Renal pelvis (tissue), 4 donors: ENCODE measurements around the gene CDKN2B-AS1. TPM values are rescaled to one million over a fixed set of nuclear protein-coding genes. Genes with fewer than 3 reads are reported as not detected.

ENCODE experiments used
- DNase-seq: peaks from one replicate; pipeline ENCODE4 v3.0.0-alpha.2; 2013
- polyA plus RNA-seq, 3 donors: library from polyadenylated mRNA; unstranded; fragments of 120-200 nt; gene quantifications; one replicate each; pipeline ENCODE4 v1.2.1, GENCODE V29; 2013; ENCODE audit not compliant: insufficient read length in 3 of 3

Gene CDKN2B-AS1
- polyA plus RNA-seq, 3 donors, result 0.12 to 0.13 TPM; not detected in 1

- DNase-seq, result no peak
These were observed 12.2 kb upstream of the CDKN2B-AS1 start for GRCh38 chr9:21982391-21982790.

- DNase-seq, result no peak
These were observed 11.6 kb upstream of the CDKN2B-AS1 start for GRCh38 chr9:21982861-21983560.

- DNase-seq, result no peak
These were observed 11.0 kb upstream of the CDKN2B-AS1 start for GRCh38 chr9:21983561-21983935.

DNA sequence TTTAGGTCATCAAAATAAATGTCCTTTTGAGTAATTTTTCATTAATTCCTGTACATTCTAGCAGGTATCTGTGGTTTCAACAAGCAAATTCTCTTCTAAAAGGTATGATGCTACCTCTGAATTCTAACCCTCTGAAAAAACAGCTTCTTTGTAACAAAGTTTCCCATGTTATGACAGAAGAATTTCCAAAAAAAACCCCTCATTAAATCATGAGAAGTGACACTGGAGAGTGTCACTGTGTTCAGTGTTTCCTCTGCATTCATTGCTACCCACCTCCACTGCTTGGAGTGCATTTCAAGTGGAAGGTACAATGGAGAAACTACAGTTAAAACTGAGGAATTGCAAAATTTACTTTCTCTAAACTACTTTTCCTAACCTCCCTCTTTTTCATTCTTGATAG is 10.5 kb upstream of the CDKN2B-AS1 start:
- DNase-seq, result no peak

- DNase-seq, result no peak
These were observed 8.5 kb upstream of the CDKN2B-AS1 start for GRCh38 chr9:21985964-21986667.

DNA sequence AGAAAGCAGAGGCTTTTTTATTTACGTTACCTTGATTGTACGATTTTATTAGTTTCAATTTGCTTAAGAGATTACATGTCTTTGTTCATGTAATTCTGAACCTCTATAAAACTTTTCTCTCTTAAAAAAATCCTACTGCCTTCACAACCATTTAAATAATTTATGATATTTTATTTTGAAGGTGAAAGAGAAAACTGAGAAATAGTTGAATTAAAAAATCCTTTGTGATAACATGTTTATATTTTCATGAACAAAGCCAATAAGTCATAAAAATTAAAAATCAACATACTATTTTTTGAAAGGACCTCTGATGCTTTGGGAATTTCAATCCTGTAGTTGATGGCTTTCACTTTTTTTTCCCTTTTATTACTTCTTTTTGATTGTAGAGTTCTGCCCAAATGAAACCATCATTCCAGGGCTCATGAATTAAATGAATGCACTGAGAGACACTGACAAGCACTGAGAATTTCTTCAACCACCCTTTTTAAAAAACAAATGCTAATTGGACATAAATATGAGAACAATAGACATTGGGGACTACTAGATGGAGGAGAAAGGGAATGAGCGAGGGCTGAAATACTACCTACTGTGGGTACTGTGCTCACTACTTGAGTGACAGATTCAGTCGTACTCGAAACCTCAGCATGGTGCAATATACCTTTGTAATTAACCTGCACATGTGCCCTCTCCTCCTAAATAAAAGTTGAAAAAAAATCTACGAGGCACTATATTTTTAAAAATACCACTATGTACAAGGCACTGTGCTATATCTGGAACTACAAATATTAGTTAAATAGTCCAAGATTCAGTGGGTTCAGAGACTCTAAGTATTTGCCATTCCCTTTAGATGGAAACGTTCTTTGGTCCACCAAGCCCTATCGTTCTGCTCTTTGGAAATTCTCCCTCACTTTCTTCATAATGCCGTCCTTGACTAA is 6.3 kb upstream of the CDKN2B-AS1 start:
- no peak for DNase-seq

- DNase-seq, result no peak
These were observed 5.0 kb upstream of the CDKN2B-AS1 start for GRCh38 chr9:21989440-21990189.

- DNase-seq, result no peak
These were observed 3.3 kb upstream of the CDKN2B-AS1 start for GRCh38 chr9:21991072-21991959.

GRCh38 chr9:21993007-21993406 is 1.6 kb upstream of the CDKN2B-AS1 start:
- DNase-seq, result no peak

DNA sequence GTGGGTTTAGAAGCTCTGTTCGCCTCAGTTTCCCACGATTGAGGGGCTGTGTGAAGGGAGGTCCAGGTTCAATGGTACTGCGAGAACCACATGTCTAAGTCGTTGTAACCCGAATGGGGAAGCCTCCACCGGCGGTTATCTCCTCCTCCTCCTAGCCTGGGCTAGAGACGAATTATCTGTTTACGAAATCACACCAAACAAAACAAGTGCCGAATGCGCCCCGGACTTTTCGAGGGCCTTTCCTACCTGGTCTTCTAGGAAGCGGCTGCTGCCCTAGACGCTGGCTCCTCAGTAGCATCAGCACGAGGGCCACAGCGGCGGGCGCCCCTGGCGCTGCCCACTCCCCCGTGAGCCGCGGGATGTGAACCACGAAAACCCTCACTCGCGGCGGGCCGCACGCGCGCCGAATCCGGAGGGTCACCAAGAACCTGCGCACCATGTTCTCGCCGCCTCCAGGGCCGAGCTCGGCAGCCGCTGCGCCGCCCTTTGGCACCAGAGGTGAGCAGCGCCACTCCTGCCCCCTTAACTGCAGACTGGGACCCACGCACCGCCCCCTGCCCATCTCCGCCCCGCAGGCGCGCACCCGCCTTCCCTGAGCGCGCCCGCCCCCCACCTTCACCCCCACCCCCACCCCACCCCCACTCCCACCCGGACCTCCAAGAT is 567 bp upstream of the CDKN2B-AS1 start, which contains the start of gene CDKN2A:
CDKN2A (minus strand) TSS at position 500 of the 663 bp plus-strand sequence.
- DNase-seq, result no peak

DNA sequence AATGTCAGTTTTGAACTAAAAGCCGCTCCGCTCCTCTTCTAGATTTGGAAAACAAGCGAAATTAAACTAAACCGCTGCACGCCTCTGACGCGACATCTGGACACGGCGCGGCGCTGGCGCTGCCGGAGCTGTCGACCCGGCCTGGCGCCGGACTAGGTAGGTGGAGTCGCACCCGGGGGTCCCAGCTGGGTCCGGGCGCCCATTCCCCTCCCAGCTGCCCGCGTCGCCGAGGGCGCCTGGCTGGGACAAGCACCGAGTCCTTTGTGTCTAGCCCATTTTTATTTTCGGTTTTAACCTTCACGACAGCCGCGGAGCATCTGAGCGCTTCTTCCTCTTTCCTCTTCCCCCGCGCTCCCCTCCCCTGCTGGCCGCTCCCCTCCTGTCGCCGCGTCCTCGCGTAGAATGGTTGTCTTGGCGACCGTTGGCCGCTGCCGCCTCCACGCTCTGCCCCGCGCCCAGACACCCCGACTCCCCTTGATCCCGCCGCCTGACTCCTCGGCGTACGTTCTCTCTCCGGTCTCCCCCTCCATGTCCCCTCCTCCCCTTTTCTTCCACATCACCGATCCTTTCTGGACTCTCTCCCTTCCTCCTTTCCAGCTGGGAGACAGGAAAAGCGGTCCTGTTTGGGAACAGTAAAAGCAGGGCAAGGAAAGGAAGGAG is 545 bp downstream of the CDKN2B-AS1 start:
- DNase-seq, result no peak

DNA sequence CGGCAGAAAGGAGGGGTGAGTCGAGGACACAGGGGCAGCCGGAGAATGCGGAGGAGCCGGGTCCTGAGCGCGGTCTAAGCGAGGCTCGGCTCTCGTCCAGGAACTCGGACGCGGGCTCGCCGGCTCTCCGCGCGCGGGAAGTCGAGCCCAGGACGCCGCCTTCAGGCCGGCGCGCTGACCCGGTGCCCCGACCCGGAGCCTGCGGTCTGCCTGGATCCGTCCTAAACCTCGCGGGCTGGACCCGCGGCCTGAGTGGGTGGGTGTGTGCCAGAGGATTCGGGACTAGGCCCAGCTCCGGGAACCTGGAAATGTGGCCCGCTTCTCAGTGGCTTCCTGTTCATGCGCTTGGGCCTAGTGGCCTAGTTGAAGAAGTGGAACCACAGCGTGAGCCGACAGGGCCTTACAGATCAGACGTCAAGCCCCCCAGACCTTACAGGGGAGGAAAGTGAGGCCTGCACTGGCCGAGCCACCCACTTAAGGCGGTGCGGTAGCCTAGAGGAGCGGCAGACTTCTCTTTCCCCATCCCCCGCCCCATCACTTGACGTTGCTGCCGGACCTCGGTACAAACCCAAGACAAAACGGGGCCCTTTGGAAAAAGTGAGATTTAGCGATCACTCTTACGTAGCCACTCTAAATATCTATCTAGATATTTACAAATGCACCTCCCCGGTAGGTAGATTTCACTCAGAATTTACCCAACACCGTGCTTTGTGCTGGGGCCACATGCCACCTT is 1.2 kb downstream of the CDKN2B-AS1 start:
- no peak for DNase-seq

GRCh38 chr9:21996438-21996837 is 1.8 kb downstream of the CDKN2B-AS1 start:
- DNase-seq, result no peak

- no peak for DNase-seq
These were observed 2.3 kb downstream of the CDKN2B-AS1 start for GRCh38 chr9:21996858-21997257.

- DNase-seq, result no peak
These were observed 2.9 kb downstream of the CDKN2B-AS1 start for GRCh38 chr9:21997480-21997879.

DNA sequence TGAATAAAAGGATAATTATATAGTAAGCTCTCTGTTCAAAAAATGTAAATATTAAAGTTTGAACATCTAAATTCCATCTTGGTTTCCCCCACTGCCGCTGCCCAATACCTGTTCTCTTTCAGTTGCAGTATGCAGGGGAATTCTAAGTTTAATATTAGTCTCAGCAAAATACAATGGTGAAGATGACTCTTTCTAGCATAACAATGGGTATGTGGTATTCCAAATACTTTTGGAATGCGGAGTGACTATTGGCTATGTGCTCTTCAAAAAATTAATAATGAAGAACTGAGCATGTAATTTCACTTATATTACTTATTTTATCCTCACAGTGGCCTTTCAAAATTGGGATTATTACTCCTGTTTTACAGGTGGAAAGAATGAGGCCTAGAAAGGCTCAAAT is 3.4 kb downstream of the CDKN2B-AS1 start:
- no peak for DNase-seq

- DNase-seq, result no peak
These were observed 7.4 kb downstream of the CDKN2B-AS1 start for GRCh38 chr9:22002038-22002437.

GRCh38 chr9:22005021-22005701 is 10.6 kb downstream of the CDKN2B-AS1 start:
- DNase-seq, result no peak
